MM.1S (cell line): ENCODE data around the gene TYW1B.
"Not testable (repeated sequence)": the region's sequence is repeated elsewhere in the genome, so short reads cannot be mapped to it uniquely, and the experiment has no call there.

Experiments
- DNase-seq: peaks from one replicate; pipeline ENCODE4 v3.0.0-alpha.2; 2015
- H2AFZ ChIP-seq: fragments of 300-600 bp; sonication (generic); 2 replicates; pipeline ENCODE4 v1.6.0; 2016; ENCODE audit warnings: antibody characterized with exemption, low read length
- H3F3A ChIP-seq: fragments of 300-600 bp; sonication (generic); 2 replicates; pipeline ENCODE4 v1.6.1; 2016; ENCODE audit warnings: mild to moderate bottlenecking, antibody characterized with exemption, low read length, moderate library complexity, mixed read lengths; ENCODE audit not compliant: insufficient read depth
- H3K27ac ChIP-seq: fragments of 300-600 bp; sonication (generic); 2 replicates; pipeline ENCODE4 v1.5.1; 2016; ENCODE audit warnings: mild to moderate bottlenecking, low read length
- H3K27me3 ChIP-seq: fragments of 300-600 bp; sonication (generic); replicated peaks from 2 replicates; pipeline ENCODE4 v1.6.0; 2016; ENCODE audit warnings: low read length; ENCODE audit not compliant: insufficient read depth
- H3K36me3 ChIP-seq: fragments of 300-600 bp; sonication (generic); replicated peaks from 2 replicates; pipeline ENCODE4 v1.6.1; 2016; ENCODE audit warnings: mild to moderate bottlenecking, low read length, mixed read lengths; ENCODE audit not compliant: insufficient read depth
- H3K4me1 ChIP-seq: fragments of 300-600 bp; sonication (generic); 2 replicates; pipeline ENCODE4 v1.6.1; 2016; ENCODE audit warnings: low read length, mixed read lengths
- H3K4me2 ChIP-seq: fragments of 300-600 bp; sonication (generic); 2 replicates; pipeline ENCODE4 v1.6.0; 2016; ENCODE audit warnings: low read depth, low read length
- H3K4me3 ChIP-seq: fragments of 300-600 bp; sonication (generic); 2 replicates; pipeline ENCODE4 v1.5.1; 2016; ENCODE audit warnings: low read length, mixed read lengths
- H3K79me2 ChIP-seq: fragments of 300-600 bp; sonication (generic); 2 replicates; pipeline ENCODE4 v1.6.1; 2016; ENCODE audit warnings: mixed run types, low read length, mixed read lengths
- H3K9ac ChIP-seq: fragments of 300-600 bp; sonication (generic); 2 replicates; pipeline ENCODE4 v1.6.1; 2016; ENCODE audit warnings: low read length, mixed read lengths
- H3K9me2 ChIP-seq: fragments of 300-600 bp; sonication (generic); replicated peaks from 2 replicates; pipeline ENCODE4 v1.6.1; 2016; ENCODE audit warnings: mild to moderate bottlenecking, low read length, mixed read lengths; ENCODE audit not compliant: insufficient read depth
- H3K9me3 ChIP-seq: fragments of 300-600 bp; sonication (generic); replicated peaks from 2 replicates; pipeline ENCODE4 v1.6.1; 2016; ENCODE audit warnings: mild to moderate bottlenecking, low read length, mixed read lengths; ENCODE audit not compliant: insufficient read depth
- H4K20me1 ChIP-seq: fragments of 300-600 bp; sonication (generic); 2 replicates; pipeline ENCODE4 v1.6.1; 2016; ENCODE audit warnings: mild to moderate bottlenecking, low read length, moderate library complexity, mixed read lengths; ENCODE audit not compliant: insufficient read depth
- EZH2 ChIP-seq: fragments of 300-600 bp; sonication (generic); optimal IDR thresholded peaks from 2 replicates; pipeline ENCODE3; 2017; ENCODE audit warnings: low read depth, mild to moderate bottlenecking, antibody characterized with exemption, low read length, mixed read lengths
- EZH2phosphoT487 ChIP-seq: fragments of 300-600 bp; sonication (generic); IDR thresholded peaks from 2 replicates; pipeline ENCODE4 v1.6.1; 2018; ENCODE audit warnings: antibody characterized with exemption, low read length
- TF ChIP-seq, protein P1 (sequence below): fragments of 300-600 bp; sonication (generic); IDR thresholded peaks from 2 replicates; pipeline ENCODE4 v1.5.1; 2016; ENCODE audit warnings: antibody characterized with exemption, low read length, mixed read lengths

The TYW1B gene

DNA sequence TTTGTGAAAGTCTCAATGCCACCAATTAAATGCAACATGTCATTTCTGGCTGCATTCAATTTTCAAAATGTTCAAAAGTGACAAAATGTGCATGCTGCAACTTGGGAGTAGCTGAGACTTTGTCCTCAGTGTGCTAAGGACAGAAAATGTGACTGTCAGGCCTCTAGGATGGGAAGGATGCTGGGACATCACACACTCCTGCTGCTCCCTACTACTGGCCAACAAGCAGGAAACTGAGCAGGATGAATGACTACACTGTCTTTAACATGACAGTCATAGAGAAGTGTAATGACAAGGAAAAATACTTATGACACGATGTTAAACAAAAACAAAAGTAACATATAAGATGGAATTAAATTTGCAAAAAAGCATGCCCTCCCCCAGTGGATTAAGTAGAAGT is 138.7 kb downstream of the TYW1B start:
- H3K27me3 ChIP-seq, H3K4me2 ChIP-seq, H3K9me2 ChIP-seq, H3K27ac ChIP-seq, H3K4me3 ChIP-seq, H3F3A ChIP-seq, DNase-seq, H3K4me1 ChIP-seq, H3K9me3 ChIP-seq, H3K79me2 ChIP-seq, H3K9ac ChIP-seq, H3K36me3 ChIP-seq, H2AFZ ChIP-seq, H4K20me1 ChIP-seq: not testable (repeated sequence)

DNA sequence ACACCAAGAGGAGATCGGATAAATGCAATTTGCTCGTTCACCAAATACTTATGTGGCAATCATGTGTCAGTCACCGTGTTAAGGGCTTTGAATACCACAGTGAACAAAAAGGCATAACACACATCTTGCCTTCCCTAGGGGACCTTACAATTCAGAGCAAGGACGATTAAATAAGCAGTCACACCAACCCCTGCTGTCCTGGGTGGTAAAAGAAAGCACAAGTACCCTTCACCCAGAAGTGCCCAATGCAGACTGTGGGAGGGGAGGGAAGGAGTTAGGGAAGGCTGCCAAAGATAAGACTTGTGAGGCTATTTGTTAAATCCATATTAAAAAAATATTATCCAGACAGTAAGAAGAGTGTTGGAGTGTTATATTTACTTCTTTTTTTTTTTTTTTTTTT is 146.8 kb downstream of the TYW1B start:
- not testable (repeated sequence) for H3K9me2 ChIP-seq, H4K20me1 ChIP-seq, H3K4me1 ChIP-seq, H3F3A ChIP-seq, H3K27me3 ChIP-seq, H3K9me3 ChIP-seq, H2AFZ ChIP-seq, DNase-seq, H3K9ac ChIP-seq, H3K79me2 ChIP-seq, H3K36me3 ChIP-seq, H3K27ac ChIP-seq, H3K4me2 ChIP-seq, H3K4me3 ChIP-seq

DNA sequence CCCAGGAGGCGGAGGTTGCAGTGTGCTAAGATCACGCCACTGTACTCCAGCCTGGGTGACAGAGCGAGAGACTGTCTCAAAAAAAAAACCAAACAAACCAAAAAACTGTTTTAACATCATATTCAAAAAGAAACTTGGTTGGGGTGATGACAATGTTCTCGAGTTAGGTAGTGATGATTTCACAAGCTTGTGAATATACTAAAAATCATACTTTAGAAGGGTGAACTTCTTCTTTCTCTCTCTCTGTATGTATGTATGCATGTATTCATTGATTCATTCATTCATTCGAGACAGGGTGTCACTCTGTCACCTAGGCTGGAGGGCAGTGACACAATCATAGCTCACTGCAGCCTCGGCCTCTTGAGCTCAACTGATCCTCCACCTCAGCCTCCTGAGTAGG is 151.1 kb downstream of the TYW1B start:
- H3K36me3 ChIP-seq, H3K9me3 ChIP-seq, H3K9me2 ChIP-seq, H3K4me1 ChIP-seq, H3K9ac ChIP-seq, H3K79me2 ChIP-seq, H3F3A ChIP-seq, H3K4me3 ChIP-seq, H2AFZ ChIP-seq, H3K27me3 ChIP-seq, H3K27ac ChIP-seq, H4K20me1 ChIP-seq, H3K4me2 ChIP-seq, DNase-seq: not testable (repeated sequence)

DNA sequence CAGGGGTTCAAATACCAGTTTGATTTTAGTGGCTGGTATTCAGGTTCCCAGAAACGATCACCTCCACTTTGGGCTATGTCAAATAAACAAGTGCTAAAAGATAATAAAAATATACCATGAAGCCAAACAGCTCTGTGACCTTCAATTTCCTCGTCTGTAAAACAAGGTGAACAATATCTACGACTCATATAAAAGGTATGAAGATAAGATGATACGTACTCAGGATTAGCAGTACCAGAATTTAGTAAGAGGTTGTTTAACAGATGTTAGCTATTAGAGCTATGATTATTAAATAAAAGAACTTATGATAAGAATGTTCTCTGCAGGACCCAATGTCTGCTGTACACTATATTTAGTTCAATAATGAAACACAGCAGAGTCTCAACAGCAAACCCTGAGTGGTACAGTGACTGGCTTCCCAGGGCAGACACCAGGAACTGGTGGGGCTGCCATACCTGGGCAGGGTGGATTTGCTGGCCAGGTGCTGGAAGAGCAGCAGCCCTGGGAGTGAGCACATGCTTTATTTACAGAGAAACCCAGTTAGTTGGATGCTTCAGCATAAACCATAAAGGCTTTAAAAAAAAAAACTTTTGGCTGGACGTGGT is 151.8 kb downstream of the TYW1B start:
- not testable (repeated sequence) for H2AFZ ChIP-seq, H4K20me1 ChIP-seq, H3K9me2 ChIP-seq, H3K9me3 ChIP-seq, H3K4me2 ChIP-seq, H3K4me3 ChIP-seq, H3F3A ChIP-seq, H3K27me3 ChIP-seq, H3K79me2 ChIP-seq, DNase-seq, H3K4me1 ChIP-seq, H3K27ac ChIP-seq, H3K36me3 ChIP-seq, H3K9ac ChIP-seq

DNA sequence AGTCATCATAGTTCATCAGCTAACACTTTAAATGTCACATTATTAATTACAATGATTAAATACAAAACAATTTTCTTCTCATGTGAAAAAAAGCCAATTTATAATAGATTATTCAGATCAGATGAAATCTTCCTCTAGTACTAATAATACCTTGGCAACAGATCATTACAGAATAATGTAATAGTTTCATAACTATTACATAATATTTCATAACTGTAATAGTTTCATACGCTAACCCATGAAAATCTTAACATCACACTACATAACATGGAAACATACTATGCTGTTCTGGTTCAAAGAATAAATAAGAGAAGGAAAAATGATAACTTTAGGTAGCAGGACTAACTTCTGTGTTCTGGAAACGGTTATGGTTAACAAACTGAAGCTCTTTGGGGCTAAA is 152.3 kb downstream of the TYW1B start:
- not testable (repeated sequence) for H3K9me2 ChIP-seq, DNase-seq, H2AFZ ChIP-seq, H3K9ac ChIP-seq, H3K9me3 ChIP-seq, H3K4me2 ChIP-seq, H3K36me3 ChIP-seq, H3K4me3 ChIP-seq, H4K20me1 ChIP-seq, H3K27me3 ChIP-seq, H3K79me2 ChIP-seq, H3F3A ChIP-seq, H3K27ac ChIP-seq, H3K4me1 ChIP-seq

DNA sequence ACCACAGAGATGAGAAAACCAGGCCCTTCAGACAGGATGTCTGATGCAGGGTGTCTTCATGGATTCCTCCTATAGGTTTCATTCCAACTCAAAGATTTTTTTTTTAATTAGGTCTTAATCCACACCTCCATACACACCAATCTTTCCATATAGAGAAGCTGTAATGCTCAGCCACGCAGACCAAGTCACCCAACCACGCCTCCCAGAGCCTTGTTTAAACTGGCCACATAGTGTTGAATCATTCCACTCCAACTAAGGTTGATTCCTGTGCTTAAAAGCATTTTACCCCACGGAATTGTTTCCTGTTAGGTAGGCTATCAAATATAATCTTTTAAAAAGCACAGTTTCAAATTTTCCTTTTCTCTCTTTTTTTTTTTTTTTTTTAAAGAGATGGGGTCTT is 153.6 kb downstream of the TYW1B start:
- H3K9ac ChIP-seq, result no peak overlapping the region
- no peaks in the 10 kb centered on the region for H3K36me3 ChIP-seq
- no peaks in the 10 kb centered on the region for H3F3A ChIP-seq
- TF ChIP-seq EZH2phosphoT487, result no peak
- no peak for TF ChIP-seq EZH2
- TF ChIP-seq, protein P1, sequence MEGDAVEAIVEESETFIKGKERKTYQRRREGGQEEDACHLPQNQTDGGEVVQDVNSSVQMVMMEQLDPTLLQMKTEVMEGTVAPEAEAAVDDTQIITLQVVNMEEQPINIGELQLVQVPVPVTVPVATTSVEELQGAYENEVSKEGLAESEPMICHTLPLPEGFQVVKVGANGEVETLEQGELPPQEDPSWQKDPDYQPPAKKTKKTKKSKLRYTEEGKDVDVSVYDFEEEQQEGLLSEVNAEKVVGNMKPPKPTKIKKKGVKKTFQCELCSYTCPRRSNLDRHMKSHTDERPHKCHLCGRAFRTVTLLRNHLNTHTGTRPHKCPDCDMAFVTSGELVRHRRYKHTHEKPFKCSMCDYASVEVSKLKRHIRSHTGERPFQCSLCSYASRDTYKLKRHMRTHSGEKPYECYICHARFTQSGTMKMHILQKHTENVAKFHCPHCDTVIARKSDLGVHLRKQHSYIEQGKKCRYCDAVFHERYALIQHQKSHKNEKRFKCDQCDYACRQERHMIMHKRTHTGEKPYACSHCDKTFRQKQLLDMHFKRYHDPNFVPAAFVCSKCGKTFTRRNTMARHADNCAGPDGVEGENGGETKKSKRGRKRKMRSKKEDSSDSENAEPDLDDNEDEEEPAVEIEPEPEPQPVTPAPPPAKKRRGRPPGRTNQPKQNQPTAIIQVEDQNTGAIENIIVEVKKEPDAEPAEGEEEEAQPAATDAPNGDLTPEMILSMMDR, result no peak
- H3K79me2 ChIP-seq, result no peaks in the 10 kb centered on the region
- no peaks in the 10 kb centered on the region for H3K9me2 ChIP-seq
- H3K4me2 ChIP-seq, result no peak overlapping the region
- H4K20me1 ChIP-seq, result no peaks in the 10 kb centered on the region
- no peak for DNase-seq
- H3K27ac ChIP-seq, result no peak overlapping the region
- H3K4me1 ChIP-seq, result no peaks in the 10 kb centered on the region
- no peak overlapping the region for H2AFZ ChIP-seq
- H3K9me3 ChIP-seq, result no peaks in the 10 kb centered on the region
- H3K4me3 ChIP-seq, result no peak overlapping the region
- no peaks in the 10 kb centered on the region for H3K27me3 ChIP-seq

DNA sequence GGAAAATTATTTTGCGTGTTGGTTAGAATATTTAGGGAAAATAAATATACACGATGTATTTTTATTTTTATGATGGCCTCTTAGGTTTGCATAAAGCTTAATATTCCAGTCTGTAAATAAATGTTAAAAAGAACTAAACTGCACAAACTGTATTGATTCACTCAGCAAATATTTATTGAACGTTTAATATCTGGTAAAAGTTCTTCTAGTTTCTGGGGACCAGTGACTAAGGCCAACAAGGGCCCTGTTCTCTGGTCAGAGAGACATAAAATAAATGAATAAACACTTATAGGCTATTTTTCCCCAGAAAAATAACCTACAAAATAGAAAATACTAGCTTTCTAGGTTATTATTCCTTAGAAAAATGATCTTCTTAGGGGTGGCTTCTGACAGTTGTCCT is 157.2 kb downstream of the TYW1B start:
- not testable (repeated sequence) for H3K9me2 ChIP-seq, H3K27ac ChIP-seq, H3K27me3 ChIP-seq, H3K4me2 ChIP-seq, H3K9me3 ChIP-seq, H3K79me2 ChIP-seq, H3K4me1 ChIP-seq, H4K20me1 ChIP-seq, H3K36me3 ChIP-seq, H3F3A ChIP-seq, DNase-seq, H2AFZ ChIP-seq, H3K9ac ChIP-seq, H3K4me3 ChIP-seq
